Right ventricle myocardium inferior (tissue), 1 donor: Measurements from ENCODE around the gene PRR14. TPM values are rescaled to one million over a fixed set of nuclear protein-coding genes. Genes with fewer than 3 reads are reported as not detected.
"Not testable (repeated sequence)": the region's sequence is repeated elsewhere in the genome, so short reads cannot be mapped to it uniquely, and the experiment has no call there.

Experiments used
- ATAC-seq: fragments of 200-7000 bp; cut with Tn5 transposase; one replicate; pipeline ENCODE4 v1.9.1; 2020; ENCODE audit warnings: mild to moderate bottlenecking, moderate library complexity
- DNase-seq: peaks from one replicate; pipeline ENCODE4 v3.0.0; 2021; ENCODE audit errors: missing footprints
- intact Hi-C: fragments of 100-400 bp; cut with DNase I; formaldehyde crosslinking; loops from one replicate; pipeline ENCODE4 v1.11.0; 2022
- total RNA-seq: library from RNA; stranded (reverse); fragmentation: NEBNext Ultra II Directional; extraction: Animal tissue kit (Norgen Biotek cat#: 25700); gene quantifications from one replicate; pipeline ENCODE4 v1.2.1, GENCODE V29; 2021
- donor health status: DM: no; HTN: yes; CAD: no; lungs with severe emphysema.

The PRR14 gene
- total RNA-seq, 1 donor from 2014 or later, result 18.2 TPM

GRCh38 chr16:30703071-30703470 is 52.3 kb downstream of the PRR14 start:
- ATAC-seq, DNase-seq, intact Hi-C loops: not testable (repeated sequence)

- DNase-seq, result no peak
- intact Hi-C loops, result no loop called here
- ATAC-seq, result no peak
Measured at GRCh38 chr16:30703971-30704370, 53.2 kb downstream of the PRR14 start.

Other genes starting within 250 kb of the PRR14 start
- gene ZNF771, start 243.4 kb upstream of the PRR14 start, total RNA-seq, result 5.1 TPM
- 35.2 TPM for gene DCTPP1, start 220.9 kb upstream of the PRR14 start, total RNA-seq
- 29.3 TPM for gene SEPHS2, start 205.1 kb upstream of the PRR14 start, total RNA-seq
- 4.2 TPM for gene ITGAL, start 178.2 kb upstream of the PRR14 start, total RNA-seq
- 73.8 TPM for gene ZNF768, start 124.4 kb upstream of the PRR14 start, total RNA-seq
- 5.7 TPM for gene ZNF747, start 116.1 kb upstream of the PRR14 start, total RNA-seq
- gene ZNF764, start 92.6 kb upstream of the PRR14 start, total RNA-seq, result 10.0 TPM
- 12.2 TPM for gene ZNF688, start 79.2 kb upstream of the PRR14 start, total RNA-seq
- 7.6 TPM for gene ZNF785, start 65.3 kb upstream of the PRR14 start, total RNA-seq
- gene ZNF689, start 40.6 kb upstream of the PRR14 start, total RNA-seq, result 4.2 TPM
- gene FBRS, start 7.5 kb downstream of the PRR14 start, total RNA-seq, result 31.0 TPM
- gene SRCAP, start 48.2 kb downstream of the PRR14 start, total RNA-seq, result 39.7 TPM
- 12.6 TPM for gene PHKG2, start 97.5 kb downstream of the PRR14 start, total RNA-seq
- 0.89 TPM for gene CFAP119, start 111.1 kb downstream of the PRR14 start, total RNA-seq
- 42.6 TPM for gene RNF40, start 111.4 kb downstream of the PRR14 start, total RNA-seq
- gene ZNF629, start 136.2 kb downstream of the PRR14 start, total RNA-seq, result 17.4 TPM
- 32.2 TPM for gene BCL7C, start 243.1 kb downstream of the PRR14 start, total RNA-seq
- gene CTF1, start 245.7 kb downstream of the PRR14 start, total RNA-seq, result 8.7 TPM